Measurements from ENCODE around the gene ACKR2. TPM values are rescaled to one million over a fixed set of nuclear protein-coding genes. Genes with fewer than 3 reads are reported as not detected.

Gene ACKR2
- polyA plus RNA-seq, 1 donor (not counting 4 experiments of a cell fraction or from before 2014, with no cell fraction given): 0.22 TPM

DNA sequence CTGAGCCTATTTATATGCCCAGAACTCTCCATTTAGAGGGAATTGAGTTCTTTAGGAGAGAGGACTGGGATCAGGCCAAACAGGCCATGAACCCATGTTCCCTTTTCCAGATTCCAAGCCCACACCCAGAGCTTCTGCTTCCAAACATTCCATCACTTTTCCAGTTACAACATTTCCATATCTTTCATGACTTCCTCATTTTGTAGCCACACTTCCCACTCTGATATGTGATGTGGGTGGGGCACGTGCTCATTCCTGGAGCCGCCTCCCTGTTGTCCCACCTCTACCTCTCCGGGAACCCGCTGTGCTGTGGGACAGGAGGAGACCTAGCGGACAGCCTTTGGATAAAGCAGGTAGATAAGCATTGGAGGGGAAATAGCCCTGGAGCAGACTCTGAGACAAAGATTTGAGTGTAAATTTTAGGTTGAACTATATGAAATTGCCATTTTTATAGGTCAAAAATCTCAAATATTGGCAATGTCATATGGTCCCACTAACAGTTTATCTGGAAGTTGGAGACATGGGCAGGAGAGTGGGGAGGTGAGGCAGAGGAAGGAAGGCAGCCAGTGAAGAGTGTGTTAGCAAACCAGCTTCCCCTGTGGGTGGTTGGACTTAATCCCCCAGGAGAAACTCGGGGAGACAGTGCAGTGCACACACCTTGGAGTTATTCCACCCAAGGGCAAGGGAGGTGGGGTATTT is 34.6 kb downstream of the ACKR2 start:
- Histone ChIP-seq H2AFZ (ENCODE audit: control insufficient read depth, low read length) (no peak overlapping the region), H3K27ac (ENCODE audit: control insufficient read depth, insufficient read depth, low read length) (no peak overlapping the region), H3K9me3 (ENCODE audit: control insufficient read depth, low read depth, low read length) (no peaks in the 10 kb centered on the region), H3K4me3 (ENCODE audit: control insufficient read depth in 2 of 3, extremely low read depth in 1 of 3, insufficient read depth in 2 of 3, low read depth in 1 of 3, low read length in 3 of 3) (no peak overlapping the region), H3K27me3 (ENCODE audit: control insufficient read depth, extremely low read depth, insufficient read depth, low read length) (peaks cover 7% of the 10 kb centered on the region), H3K79me2 (ENCODE audit: control insufficient read depth, insufficient read depth, low read length) (no peaks in the 10 kb centered on the region), H3K9me1 (ENCODE audit: control insufficient read depth, extremely low read depth, insufficient read depth, low read length) (no peaks in the 10 kb centered on the region), H3K4me2 (ENCODE audit: control insufficient read depth, extremely low read depth, insufficient read depth, low read depth, low read length) (no peak overlapping the region), H3K36me3 (ENCODE audit: control insufficient read depth in 2 of 2, extremely low read depth in 1 of 2, insufficient read depth in 2 of 2, low read length in 2 of 2) (no peaks in the 10 kb centered on the region), H3K9ac (ENCODE audit: control insufficient read depth, extremely low read depth, insufficient read depth, low read length) (no peak overlapping the region), H3K4me1 (ENCODE audit: control insufficient read depth, extremely low read depth, insufficient read depth, low read length) (no peaks in the 10 kb centered on the region), H4K20me1 (ENCODE audit: control insufficient read depth, extremely low read depth, insufficient read depth, low read length) (no peaks in the 10 kb centered on the region)
- TF ChIP-seq, protein P1, sequence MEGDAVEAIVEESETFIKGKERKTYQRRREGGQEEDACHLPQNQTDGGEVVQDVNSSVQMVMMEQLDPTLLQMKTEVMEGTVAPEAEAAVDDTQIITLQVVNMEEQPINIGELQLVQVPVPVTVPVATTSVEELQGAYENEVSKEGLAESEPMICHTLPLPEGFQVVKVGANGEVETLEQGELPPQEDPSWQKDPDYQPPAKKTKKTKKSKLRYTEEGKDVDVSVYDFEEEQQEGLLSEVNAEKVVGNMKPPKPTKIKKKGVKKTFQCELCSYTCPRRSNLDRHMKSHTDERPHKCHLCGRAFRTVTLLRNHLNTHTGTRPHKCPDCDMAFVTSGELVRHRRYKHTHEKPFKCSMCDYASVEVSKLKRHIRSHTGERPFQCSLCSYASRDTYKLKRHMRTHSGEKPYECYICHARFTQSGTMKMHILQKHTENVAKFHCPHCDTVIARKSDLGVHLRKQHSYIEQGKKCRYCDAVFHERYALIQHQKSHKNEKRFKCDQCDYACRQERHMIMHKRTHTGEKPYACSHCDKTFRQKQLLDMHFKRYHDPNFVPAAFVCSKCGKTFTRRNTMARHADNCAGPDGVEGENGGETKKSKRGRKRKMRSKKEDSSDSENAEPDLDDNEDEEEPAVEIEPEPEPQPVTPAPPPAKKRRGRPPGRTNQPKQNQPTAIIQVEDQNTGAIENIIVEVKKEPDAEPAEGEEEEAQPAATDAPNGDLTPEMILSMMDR (optimal IDR thresholded peaks at IDR 0.05 in 1 of 3, IDR thresholded peaks at IDR 0.05 in 1 of 3, conservative IDR thresholded peaks at IDR 0.05 in 1 of 3; ENCODE audit: extremely low read depth in 1 of 3, insufficient read depth in 2 of 3, low read length in 3 of 3): no peak
- TF ChIP-seq EZH2 (IDR thresholded peaks at IDR 0.05; ENCODE audit: low read length): no peak
- FAIRE-seq (no peak), DNase-seq (ENCODE audit: low read depth, low spot score) (no peak)
- dilution Hi-C loops (cut with MboI; ENCODE audit: extremely low pct_ligation_motif_present, low sequenced_read_pairs): no loop called here

DNA sequence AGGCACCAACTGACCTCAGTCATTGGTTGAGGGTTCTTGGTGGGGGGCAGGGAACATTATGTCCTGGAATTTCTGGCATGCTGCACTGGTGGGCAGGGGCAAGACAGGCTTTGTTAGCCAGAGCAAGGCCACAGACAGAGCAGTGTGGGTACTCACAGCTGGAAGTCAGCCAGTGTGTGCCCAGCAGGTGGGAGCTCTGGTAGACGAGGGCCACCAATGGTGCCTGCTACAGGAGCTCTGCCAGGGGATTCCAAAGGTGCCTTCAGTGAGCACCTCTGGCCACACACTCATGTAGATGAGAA is 35.1 kb downstream of the ACKR2 start:
- no peaks in the 10 kb centered on the region for H3K36me3 ChIP-seq (ENCODE audit: control insufficient read depth in 2 of 2, extremely low read depth in 1 of 2, insufficient read depth in 2 of 2, low read length in 2 of 2)
- H3K9me3 ChIP-seq (ENCODE audit: control insufficient read depth, low read depth, low read length): no peaks in the 10 kb centered on the region
- H3K9me1 ChIP-seq (ENCODE audit: control insufficient read depth, extremely low read depth, insufficient read depth, low read length): no peaks in the 10 kb centered on the region
- H2AFZ ChIP-seq (ENCODE audit: control insufficient read depth, low read length): no peak overlapping the region
- no peaks in the 10 kb centered on the region for H4K20me1 ChIP-seq (ENCODE audit: control insufficient read depth, extremely low read depth, insufficient read depth, low read length)
- no peaks in the 10 kb centered on the region for H3K79me2 ChIP-seq (ENCODE audit: control insufficient read depth, insufficient read depth, low read length)
- no peak overlapping the region for H3K4me2 ChIP-seq (ENCODE audit: control insufficient read depth, extremely low read depth, insufficient read depth, low read depth, low read length)
- no peak overlapping the region for H3K4me3 ChIP-seq (ENCODE audit: control insufficient read depth in 2 of 3, extremely low read depth in 1 of 3, insufficient read depth in 2 of 3, low read depth in 1 of 3, low read length in 3 of 3)
- dilution Hi-C loops (cut with MboI; ENCODE audit: extremely low pct_ligation_motif_present, low sequenced_read_pairs): no loop called here
- no peak for DNase-seq (ENCODE audit: low read depth, low spot score)
- H3K27ac ChIP-seq (ENCODE audit: control insufficient read depth, insufficient read depth, low read length): no peak overlapping the region
- H3K4me1 ChIP-seq (ENCODE audit: control insufficient read depth, extremely low read depth, insufficient read depth, low read length): no peaks in the 10 kb centered on the region
- peaks cover 7% of the 10 kb centered on the region for H3K27me3 ChIP-seq (ENCODE audit: control insufficient read depth, extremely low read depth, insufficient read depth, low read length)
- no peak for TF ChIP-seq EZH2 (IDR thresholded peaks at IDR 0.05; ENCODE audit: low read length)
- TF ChIP-seq, protein P1 (optimal IDR thresholded peaks at IDR 0.05 in 1 of 3, IDR thresholded peaks at IDR 0.05 in 1 of 3, conservative IDR thresholded peaks at IDR 0.05 in 1 of 3; ENCODE audit: extremely low read depth in 1 of 3, insufficient read depth in 2 of 3, low read length in 3 of 3): no peak
- H3K9ac ChIP-seq (ENCODE audit: control insufficient read depth, extremely low read depth, insufficient read depth, low read length): no peak overlapping the region
- FAIRE-seq: no peak

All from keratinocyte (primary cell).